ENCODE results near the gene TRIP12.

Gene TRIP12

GRCh38 chr2:229774237-229774636 lies 147.6 kb downstream of the TRIP12 start:
- TF ChIP-seq SIN3A (IDR thresholded peaks at IDR 0.05; ENCODE audit: borderline replicate concordance, insufficient read depth, low read length) (no peak), POLR2AphosphoS5 (IDR thresholded peaks at IDR 0.05; ENCODE audit: low read depth, low read length) (no peak), REST (IDR thresholded peaks at IDR 0.05; ENCODE audit: insufficient read depth in 1 of 2, low read depth in 2 of 2, low read length in 2 of 2) (no peak), TAF1 (IDR thresholded peaks at IDR 0.05; ENCODE audit: borderline replicate concordance, insufficient read depth, low read length) (no peak), FOXP2 (optimal IDR thresholded peaks at IDR 0.05; ENCODE audit: borderline replicate concordance, extremely low read depth, extremely low read length, insufficient read depth) (no peak)

- TF ChIP-seq POLR2AphosphoS5 (IDR thresholded peaks at IDR 0.05; ENCODE audit: low read depth, low read length) (no peak), SIN3A (IDR thresholded peaks at IDR 0.05; ENCODE audit: borderline replicate concordance, insufficient read depth, low read length) (no peak), REST (IDR thresholded peaks at IDR 0.05; ENCODE audit: insufficient read depth in 1 of 2, low read depth in 2 of 2, low read length in 2 of 2) (no peak), FOXP2 (optimal IDR thresholded peaks at IDR 0.05; ENCODE audit: borderline replicate concordance, extremely low read depth, extremely low read length, insufficient read depth) (no peak), TAF1 (IDR thresholded peaks at IDR 0.05; ENCODE audit: borderline replicate concordance, insufficient read depth, low read length) (no peak)
Observed at GRCh38 chr2:229768235-229768634, 153.6 kb downstream of the TRIP12 start.

GRCh38 chr2:229765721-229766120 lies 156.1 kb downstream of the TRIP12 start:
- TF ChIP-seq FOXP2 (optimal IDR thresholded peaks at IDR 0.05; ENCODE audit: borderline replicate concordance, extremely low read depth, extremely low read length, insufficient read depth) (no peak), POLR2AphosphoS5 (IDR thresholded peaks at IDR 0.05; ENCODE audit: low read depth, low read length) (no peak), TAF1 (IDR thresholded peaks at IDR 0.05; ENCODE audit: borderline replicate concordance, insufficient read depth, low read length) (no peak), SIN3A (IDR thresholded peaks at IDR 0.05; ENCODE audit: borderline replicate concordance, insufficient read depth, low read length) (no peak), REST (IDR thresholded peaks at IDR 0.05; ENCODE audit: insufficient read depth in 1 of 2, low read depth in 2 of 2, low read length in 2 of 2) (no peak)

- no peak for TF ChIP-seq FOXP2 (optimal IDR thresholded peaks at IDR 0.05; ENCODE audit: borderline replicate concordance, extremely low read depth, extremely low read length, insufficient read depth)
- TF ChIP-seq POLR2AphosphoS5 (IDR thresholded peaks at IDR 0.05; ENCODE audit: low read depth, low read length), result no peak
- no peak for TF ChIP-seq TAF1 (IDR thresholded peaks at IDR 0.05; ENCODE audit: borderline replicate concordance, insufficient read depth, low read length)
- no peak for TF ChIP-seq REST (IDR thresholded peaks at IDR 0.05; ENCODE audit: insufficient read depth in 1 of 2, low read depth in 2 of 2, low read length in 2 of 2)
- no peak for TF ChIP-seq SIN3A (IDR thresholded peaks at IDR 0.05; ENCODE audit: borderline replicate concordance, insufficient read depth, low read length)
Observed at GRCh38 chr2:229761663-229762062, 160.1 kb downstream of the TRIP12 start.

Measured in PFSK-1 (cell line).